ENCODE measurements around the gene ASZ1.

ASZ1 gene

DNA sequence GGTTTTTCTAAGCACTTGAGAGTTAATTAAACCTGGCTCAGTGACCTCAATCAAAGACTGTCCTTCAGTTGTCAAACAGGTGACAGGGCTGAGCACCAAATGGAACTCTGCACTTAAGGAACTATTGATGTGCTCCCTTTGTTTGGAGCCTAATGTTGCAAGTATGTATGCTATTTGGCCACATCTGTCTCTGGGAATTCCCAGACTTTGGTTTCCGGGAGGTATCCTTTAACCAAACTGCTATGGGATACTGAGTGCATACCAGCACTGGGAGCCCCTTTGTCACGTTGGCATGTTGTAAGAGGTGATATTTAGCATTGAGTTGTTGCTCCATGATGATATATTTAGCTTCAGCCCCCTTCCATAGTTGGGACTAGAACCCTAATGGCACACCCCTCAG, 25.2 kb downstream of the ASZ1 start:
- DNase-seq (ENCODE audit: low read depth in 4 of 4, low spot score in 1 of 4) = no peak

DNA sequence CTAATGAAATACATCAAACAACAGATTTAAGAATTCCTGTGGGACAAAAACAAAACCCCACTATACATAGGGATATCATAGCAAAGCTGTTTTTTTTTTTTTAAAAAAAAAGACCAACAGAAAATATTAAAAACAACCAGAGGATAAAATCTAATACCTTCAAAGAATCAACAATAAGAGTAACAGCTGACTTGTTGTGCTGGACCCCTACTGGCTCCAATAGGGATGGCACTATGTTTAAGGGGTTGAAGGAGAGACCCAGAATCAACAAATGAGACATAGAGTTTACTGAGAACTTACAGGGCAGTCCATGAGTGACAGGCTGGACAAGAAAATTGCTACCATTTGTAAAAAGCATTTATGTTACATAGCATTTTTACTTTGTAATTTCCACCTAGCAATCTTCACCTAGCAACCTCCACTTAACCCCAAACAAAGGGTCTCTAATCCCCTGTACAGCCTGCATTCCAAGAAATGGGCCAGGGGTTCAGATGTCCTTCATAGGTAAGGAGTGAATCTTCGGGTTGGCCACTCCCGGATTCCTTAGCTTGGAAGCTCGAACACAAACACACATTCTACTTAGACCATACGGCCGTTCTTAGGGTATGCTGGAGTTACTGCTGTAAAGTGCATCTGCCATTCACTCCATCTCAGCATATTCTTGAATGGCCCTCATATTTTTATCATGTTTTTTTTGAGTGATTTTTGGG, 25.8 kb downstream of the ASZ1 start:
- DNase-seq (ENCODE audit: low read depth in 4 of 4, low spot score in 1 of 4) = no peak

DNA sequence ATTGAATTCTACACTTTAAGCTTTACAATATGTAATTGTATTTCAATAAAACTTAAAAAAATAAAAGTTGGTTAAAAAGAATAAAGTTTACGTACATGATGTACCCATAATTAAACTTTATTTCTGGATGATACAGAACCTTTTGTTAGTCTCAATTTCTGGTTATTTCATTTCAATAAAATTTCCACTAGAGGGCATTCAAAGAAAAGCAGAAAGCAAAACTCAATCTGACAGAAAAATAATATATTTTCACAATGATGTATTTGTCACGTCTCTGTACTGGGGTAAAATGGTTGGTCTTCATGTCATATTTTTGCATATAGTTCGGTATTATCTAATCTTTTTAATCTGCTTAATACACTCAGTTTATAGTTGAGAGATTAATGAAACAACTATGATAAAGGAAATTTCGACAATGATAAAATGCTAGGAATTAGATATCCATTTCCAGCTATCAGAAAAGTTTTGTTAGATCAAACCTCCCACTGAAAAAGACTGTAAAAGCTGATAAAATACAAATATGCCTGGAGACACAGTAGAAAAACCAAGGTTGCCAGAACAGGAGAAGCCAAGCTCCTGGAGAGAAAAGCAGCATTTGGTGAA, 27.4 kb downstream of the ASZ1 start:
- DNase-seq (ENCODE audit: low read depth in 4 of 4, low spot score in 1 of 4) = no peak

DNA sequence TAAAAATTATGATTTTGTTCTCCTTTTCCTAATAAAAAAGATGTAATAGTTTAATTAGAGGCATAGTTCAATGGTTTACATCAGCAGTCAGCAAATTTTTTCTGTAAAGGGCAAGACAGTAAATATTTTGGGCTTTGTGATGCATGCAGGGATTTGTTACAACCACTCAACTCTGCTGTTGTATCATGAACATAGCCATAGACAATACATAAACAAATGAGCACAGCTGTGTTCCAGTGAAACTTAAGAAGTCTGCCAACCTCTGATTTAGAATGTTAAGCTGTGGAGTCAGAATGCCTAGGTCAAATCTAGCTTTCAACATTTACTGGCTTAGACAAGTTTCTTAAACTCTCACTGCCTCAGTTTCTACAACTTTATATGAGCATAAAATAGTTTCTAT, 31.6 kb downstream of the ASZ1 start:
- DNase-seq (ENCODE audit: low read depth in 4 of 4, low spot score in 1 of 4) = no peak

DNA sequence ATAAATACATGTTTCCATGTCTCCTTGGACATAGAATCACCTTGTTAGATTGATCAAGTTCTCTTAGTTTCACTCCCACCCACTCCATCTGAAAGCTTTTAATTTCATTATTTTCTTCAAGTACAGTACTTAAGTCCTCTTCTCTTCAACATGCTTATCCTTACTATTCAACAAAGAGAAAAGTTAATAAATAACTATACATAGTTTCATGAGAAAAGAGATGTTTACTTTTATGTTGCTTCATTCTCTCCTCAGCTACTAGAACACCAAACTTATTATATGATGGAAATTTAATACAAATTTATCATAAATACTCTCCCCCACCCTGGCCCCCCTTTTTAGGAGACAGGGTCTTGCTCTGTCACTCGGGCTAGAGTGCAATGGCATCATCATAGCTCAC, 33.5 kb downstream of the ASZ1 start:
- no peak for DNase-seq (ENCODE audit: low read depth in 4 of 4, low spot score in 1 of 4)

DNA sequence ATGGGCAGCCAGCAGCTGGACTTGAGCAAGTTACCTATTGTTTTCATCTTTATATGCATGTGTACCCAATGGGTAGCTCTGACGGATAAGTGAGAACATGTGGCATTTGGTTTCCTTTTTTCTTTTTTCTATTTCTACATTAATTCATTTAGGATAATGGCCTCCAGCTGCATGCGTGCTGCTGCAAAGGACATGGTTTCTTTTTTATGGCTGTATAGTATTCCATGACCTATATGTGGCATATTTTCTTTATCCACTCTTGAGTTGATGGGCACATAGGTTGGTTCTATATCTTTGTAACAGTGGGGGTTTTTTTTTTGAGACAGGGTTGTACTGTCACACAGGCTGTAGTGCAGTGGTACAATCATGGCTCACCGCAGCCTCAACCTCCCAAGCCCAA, 37.4 kb downstream of the ASZ1 start:
- no peak for DNase-seq (ENCODE audit: low read depth in 4 of 4, low spot score in 1 of 4)

DNA sequence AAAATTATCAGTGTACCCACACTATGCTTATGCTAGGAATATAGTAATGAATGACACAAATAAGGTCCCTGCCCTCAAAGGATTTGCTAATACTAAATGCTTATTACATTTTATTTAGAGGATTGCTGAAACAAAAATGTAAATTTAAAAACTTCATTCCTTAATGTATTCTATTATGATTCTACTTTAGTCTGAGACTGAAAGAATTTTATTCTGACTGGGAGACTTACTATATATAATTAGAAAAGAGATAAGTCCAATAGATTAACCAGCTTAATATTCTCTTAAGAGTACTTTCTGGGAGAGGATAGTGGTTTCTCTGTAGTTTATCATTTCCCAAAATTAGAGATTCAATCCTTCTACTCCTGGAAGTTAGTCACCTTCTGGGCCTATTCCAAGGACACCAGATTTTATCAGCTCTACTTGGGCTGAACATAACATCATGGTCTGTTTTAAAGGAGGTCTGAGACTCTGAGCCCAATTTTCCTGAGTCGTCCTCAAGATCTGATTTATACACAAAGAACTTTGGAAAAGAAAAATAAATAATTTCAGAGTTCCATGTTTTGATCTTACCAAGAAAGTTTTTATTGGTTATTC, 41.1 kb downstream of the ASZ1 start:
- DNase-seq (ENCODE audit: low read depth in 4 of 4, low spot score in 1 of 4) = no peak

DNA sequence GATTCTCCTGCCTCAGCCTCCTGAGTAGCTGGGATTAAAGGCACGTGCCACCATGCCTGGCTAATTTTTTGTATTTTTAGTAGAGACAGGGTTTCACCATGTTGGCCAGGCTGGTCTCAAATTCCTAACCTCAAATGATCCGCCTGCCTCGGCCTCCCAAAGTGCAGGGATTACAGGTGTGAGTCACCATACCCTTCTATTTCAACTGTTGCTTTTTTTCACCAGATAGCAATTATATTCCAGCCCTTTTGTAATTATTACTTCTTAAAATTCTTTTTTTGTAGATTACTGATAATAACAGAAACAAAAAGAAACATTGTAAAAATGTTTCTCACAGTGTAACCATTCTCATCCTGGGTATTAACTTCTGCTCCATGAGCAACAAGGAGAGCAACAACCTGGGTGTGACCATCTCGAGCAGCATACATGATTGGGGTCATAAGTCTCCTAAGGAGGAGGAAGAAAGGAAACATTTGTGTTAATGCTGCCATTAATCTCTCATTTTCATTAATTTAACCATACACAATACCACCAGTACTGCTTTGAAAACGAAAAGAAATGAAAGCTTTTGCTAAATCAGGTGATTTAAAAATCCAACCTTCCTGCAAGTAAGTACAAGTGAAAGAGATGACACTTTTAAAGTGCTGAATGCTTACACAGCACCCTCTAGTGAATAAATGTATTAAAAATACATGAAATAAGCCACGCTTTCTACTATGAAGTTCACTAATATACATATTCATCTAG, 41.8 kb downstream of the ASZ1 start:
- DNase-seq (ENCODE audit: low read depth in 4 of 4, low spot score in 1 of 4) = no peak

DNA sequence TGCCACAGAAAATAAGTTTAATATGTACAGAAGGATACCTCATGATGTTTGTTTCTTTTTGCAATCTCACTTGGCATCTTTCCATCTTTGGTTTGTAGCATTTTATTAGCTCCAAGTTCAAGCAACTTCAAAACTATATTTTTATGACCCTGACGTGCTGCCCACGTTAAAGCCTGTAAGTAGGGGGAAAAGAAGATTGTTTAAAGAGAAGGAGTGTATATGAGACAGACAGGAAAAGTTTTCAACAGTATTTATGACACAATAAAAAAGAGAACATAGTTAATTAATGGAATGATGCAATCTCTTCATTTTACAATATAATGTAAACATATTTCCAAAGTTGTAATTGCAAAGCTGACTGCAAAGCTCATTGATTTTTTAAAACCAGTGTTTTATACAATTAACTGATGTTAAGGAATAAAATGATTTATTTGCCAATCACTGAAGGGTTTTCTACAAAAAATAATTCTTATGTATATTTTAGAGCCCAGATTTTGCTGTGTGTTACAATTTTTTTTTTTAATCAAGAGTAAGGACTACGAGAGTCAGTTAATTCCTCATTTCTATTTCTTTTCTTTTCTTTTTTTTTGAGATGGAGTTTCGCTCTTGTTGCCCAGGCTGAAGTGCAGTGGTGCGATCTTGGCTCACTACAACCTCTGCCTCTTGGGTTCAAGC, 42.5 kb downstream of the ASZ1 start:
- no peak for DNase-seq (ENCODE audit: low read depth in 4 of 4, low spot score in 1 of 4)

DNA sequence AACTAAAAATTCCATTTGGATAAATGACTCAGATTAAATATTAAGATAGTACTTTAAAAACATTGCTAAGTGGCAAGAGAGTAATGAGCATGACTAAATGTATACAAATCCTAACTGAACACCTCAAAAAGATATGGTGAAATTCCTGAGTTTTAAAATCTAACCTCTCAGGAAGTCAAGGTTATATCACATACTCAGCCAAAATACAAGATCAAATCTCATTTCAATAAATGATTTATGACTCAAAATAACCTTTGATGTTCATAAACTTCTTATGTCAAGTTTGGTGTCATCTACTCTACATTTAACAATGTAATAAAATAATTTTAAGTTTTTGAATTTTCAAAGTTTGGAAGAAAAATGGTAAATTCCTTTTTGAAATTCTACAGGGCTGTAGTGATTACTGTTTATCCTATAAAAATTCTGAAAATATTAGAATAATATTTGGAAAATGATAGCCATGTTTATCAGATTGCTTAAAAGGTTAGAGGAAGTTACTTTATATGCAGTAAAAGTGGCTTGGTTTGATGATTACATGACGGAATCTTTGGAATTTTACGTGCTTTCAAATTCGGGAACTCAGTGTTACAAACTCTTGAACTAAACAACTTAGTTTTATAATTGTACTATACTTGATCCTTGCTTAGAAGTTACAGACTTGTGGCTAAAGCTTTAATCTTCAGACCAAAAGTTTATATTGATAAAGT, 43.7 kb downstream of the ASZ1 start:
- no peak for DNase-seq (ENCODE audit: low read depth in 4 of 4, low spot score in 1 of 4)

DNA sequence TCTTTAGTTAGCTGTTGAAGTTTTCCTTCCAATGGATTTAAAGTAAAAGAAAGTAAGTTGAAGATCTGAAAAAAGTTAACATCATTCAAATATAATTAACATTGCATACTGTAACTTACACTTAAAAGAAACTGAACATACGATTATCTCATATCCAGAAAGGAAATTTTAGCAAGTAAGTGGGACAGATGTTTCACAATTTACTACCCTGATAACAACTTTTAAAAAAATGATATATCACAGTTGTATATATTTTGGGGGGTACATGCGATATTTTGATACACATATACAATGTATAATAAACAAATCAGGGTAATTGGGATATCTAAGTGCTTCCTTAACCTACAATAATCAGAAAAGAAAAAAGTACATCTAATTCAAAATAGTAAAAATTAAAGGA, 44.2 kb downstream of the ASZ1 start:
- DNase-seq (ENCODE audit: low read depth in 4 of 4, low spot score in 1 of 4) = no peak

DNA sequence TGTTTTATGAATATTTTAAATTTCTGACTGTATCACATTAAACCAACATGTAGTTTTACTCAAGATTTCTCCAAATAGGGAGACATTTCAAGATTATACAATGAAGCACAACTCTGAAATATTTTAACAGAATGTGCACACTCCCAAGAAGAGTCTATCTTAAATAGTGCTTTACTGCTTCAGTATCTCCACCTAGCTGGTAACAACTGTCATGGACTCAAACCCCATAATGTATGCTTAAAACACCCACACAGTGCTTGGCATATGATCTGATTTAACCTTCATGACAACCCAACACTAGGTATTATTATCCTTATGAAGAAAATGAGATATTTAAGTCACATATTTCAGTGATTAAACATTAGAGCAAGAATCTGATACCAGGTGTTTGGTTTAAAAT, 45.9 kb downstream of the ASZ1 start:
- DNase-seq (ENCODE audit: low read depth in 4 of 4, low spot score in 1 of 4) = no peak

DNA sequence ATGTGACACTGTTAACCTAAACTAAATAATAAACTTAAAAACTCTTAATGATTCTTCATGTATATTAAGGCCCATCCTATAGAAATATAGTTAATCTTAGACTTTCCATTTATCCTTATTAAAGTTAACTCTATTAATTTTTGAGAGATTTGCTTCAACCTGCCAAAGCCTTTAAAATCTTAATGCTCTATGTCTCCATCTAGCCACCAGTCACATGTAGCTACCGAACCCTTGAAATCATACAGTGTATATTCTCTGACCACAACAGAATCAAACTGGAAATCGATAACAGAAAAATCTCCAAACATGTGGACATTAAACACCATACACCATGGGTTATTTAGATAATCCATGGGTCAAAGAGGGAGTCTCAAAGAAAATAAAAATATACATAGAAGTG, 51.9 kb downstream of the ASZ1 start:
- DNase-seq (ENCODE audit: low read depth in 4 of 4, low spot score in 1 of 4) = no peak

DNA sequence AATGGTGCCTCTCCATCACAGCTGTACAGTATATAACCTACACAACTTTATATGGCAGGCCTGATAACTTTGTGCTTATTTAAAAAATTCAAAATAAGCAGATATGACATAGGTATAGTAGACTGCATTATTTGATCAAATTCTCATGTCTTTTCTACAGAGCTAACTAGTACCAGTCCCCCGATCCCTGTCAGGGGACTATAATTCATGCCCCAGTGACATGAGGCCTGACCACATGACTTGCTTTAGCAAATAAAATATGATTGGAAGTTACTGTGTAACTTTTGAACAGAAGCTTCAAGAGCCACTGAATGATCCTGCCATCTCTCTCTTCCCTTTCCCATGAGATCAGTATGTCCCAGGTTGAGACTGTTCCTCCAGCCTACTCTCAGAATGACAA, 55.2 kb downstream of the ASZ1 start:
- no peak for DNase-seq (ENCODE audit: low read depth in 4 of 4, low spot score in 1 of 4)

DNA sequence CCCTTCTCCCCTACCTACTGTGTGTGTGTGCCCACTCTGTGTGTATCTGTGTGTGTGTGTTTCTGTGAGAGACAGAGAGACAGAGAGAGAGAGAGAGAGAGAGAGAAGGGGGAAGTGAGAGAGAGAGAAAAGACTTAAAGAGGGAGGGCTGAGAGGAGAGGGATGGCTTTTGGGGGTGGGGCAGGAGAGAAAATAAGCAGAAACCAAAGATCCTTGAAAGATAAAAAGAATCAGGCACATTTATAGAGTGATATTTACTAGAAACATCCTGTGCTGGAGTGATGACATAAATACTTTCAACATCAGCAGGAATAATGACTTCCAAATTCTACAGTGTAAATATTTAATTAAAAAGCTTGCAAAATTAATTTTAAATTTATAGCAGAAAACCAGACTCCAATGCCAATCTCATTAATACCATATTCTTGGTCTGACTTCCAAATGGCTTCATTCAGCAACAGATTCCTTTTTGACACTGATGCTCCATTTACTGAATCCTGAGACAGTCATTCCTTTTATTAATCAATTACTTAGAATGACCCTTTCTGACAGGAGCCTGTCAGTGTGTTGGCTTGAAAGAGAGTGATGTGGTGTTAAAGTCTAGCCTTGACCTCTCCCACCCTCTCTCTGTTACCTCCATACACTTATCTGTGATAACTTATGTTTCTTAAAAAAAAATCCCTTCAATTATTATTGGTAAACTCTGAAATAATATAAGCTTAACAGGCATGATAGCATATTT, 62.8 kb downstream of the ASZ1 start:
- no peak for DNase-seq (ENCODE audit: low read depth in 4 of 4, low spot score in 1 of 4)

DNA sequence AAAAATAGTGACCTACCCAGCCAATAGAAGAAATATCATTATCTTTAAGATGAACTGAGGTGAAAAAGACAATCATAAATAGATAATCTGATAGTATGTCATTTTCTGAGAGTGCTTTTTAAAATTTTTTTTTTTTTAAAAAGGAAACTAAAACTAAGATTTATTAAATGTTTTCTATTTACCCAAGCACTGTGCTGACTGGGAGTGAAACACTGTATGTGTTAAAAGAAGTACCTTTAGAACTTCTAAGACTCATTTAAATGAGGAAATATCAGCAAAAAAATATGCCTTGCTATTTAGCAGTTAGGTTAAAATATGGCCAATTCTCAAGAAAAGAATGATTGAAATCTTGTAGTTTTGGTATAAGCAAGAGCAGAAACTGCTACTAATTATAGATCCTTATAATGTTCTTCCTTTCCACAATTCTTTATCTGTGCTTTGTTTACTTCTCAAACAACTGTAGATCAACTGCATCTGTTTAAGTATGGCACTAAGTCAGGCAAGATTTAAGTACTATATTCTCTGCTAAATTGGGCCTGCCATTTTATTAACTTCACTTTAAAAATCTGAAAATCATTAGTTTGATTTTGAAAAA, 64.9 kb downstream of the ASZ1 start:
- DNase-seq (ENCODE audit: low read depth in 4 of 4, low spot score in 1 of 4) = no peak

DNA sequence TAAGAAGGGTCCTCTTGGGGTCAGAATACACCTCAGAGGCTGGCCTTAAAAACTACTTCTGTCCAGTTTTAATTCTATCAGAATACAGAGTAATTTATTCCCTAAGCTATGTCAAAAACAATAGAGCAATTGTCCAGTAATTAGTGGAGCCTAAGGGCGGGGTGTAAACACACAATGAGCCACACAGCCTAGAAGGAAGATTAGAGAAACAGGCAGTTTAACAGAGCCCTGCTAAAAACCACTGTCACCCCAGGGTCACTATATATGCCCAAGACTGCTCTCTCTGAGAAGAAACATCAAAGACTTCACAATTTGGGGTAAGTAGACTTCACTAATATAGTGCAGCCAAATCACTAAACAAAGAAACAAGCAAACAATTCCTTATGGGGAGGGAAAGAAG, 77.3 kb downstream of the ASZ1 start:
- no peak for DNase-seq (ENCODE audit: low read depth in 4 of 4, low spot score in 1 of 4)

DNA sequence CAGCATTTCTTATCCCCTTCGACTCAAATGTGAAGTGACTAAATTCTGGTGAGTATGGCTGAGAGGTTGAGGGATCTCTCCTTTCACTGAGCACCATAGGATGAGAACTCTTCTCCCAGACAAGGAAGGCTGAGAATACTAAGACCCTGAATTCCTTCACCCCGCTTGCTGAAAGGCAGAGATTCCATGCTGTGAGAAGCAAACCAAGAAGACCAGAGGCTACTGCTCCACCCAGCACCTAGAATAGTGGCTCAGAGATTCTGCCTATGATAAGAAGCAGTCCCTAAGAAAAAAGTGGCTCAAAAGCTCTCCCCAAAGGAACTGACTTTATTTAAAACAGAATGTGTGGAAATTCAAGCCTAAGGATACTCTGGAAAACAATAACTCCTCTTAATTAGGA, 77.7 kb downstream of the ASZ1 start:
- no peak for DNase-seq (ENCODE audit: low read depth in 4 of 4, low spot score in 1 of 4)

DNA sequence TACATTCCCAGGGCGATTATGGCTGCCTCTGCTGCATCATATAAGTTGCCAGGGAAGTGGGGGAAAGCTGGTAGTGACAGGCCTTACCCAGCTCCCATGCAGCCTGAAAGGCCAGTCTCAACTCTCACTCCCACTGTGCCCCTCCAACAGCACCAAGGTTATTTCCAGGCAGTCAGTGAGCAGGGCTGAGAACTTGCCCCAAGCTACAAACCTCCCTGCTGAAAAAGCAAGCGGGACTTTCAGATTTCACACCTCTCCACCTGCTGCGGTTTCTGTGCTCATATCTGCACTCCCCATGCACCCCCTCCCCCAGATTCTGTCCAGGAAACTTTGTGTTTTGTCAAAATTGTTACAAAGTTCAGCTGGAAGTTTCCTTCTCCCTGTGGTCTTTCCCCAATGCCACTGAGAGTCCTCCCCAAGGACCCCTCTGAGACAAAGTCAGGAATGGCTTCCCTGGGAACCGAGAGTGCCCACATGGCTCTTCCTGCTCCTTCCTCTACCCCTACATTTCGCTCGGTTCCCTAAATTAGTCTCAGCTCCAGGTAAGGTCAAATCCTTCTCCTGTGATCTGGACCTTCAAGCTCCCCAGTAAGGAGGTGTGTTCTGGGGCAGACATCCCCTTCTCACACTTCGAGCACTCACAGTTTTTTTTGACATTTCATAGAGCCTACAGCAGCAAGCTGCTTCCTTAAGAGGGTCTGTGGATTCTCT, 79.2 kb downstream of the ASZ1 start:
- DNase-seq (ENCODE audit: low read depth in 4 of 4, low spot score in 1 of 4) = no peak

All from stimulated activated CD4-positive, alpha-beta T cell treated with anti-CD3 and anti-CD28 coated beads, Interleukin-1b, Interleukin-23, amount 100 ng/mL, for 24 hours (primary cell).